Neural cell (in vitro differentiated cells): ENCODE measurements around the gene ACACA.

ENCODE experiments used
- CTCF ChIP-seq: fragments of 450-650 bp; IDR thresholded peaks from 2 replicates; pipeline ENCODE4 v1.5.1; 2014; ENCODE audit warnings: antibody characterized with exemption, mild to moderate bottlenecking, moderate library complexity; ENCODE audit not compliant: poor library complexity, severe bottlenecking
- EP300 ChIP-seq: fragments of 450-650 bp; conservative IDR thresholded peaks from 2 replicates; pipeline ENCODE4 v1.6.1; 2014; ENCODE audit warnings: antibody characterized with exemption, mild to moderate bottlenecking, moderate library complexity; ENCODE audit not compliant: poor library complexity, severe bottlenecking
- MXI1 ChIP-seq: fragments of 450-650 bp; conservative IDR thresholded peaks from 2 replicates; pipeline ENCODE4 v1.6.1; 2014; ENCODE audit warnings: antibody characterized with exemption, mild to moderate bottlenecking; ENCODE audit not compliant: poor library complexity, severe bottlenecking
- POLR2AphosphoS5 ChIP-seq: IDR thresholded peaks from 2 replicates; pipeline ENCODE4 v1.6.1; 2012
- RAD21 ChIP-seq: fragments of 450-650 bp; conservative IDR thresholded peaks from 2 replicates; pipeline ENCODE4 v1.6.1; 2014; ENCODE audit warnings: antibody characterized with exemption, mild to moderate bottlenecking, moderate library complexity
- TAF1 ChIP-seq: IDR thresholded peaks from 2 replicates; pipeline ENCODE4 v1.6.1; 2012; ENCODE audit warnings: low read depth

DNA sequence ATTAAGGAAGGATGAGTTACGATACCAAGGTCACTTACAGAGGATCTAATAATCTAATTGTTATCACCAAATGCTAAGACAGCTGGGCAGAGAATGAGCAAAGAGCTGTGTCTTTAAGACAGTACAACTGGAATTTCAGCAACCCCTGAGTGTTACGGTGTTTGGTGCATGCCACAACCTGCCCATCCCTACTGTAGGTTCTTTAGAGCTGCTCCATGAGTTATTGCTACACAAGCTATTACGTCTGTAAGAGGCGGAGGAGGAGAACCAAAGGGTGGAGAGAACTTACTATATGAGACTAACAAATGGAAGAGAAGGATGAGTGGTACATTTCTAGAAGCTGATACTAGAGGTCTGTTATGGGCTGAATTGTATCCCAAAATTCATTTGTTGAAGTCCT is 45.1 kb downstream of the ACACA start:
- TF ChIP-seq TAF1: no peak
- TF ChIP-seq CTCF: no peak
- no peak for TF ChIP-seq RAD21
- no peak for TF ChIP-seq EP300
- TF ChIP-seq POLR2AphosphoS5: no peak
- TF ChIP-seq MXI1: no peak
